T-helper 1 cell (primary cell): ENCODE results near the gene LIF.

ENCODE experiments used
- DNase-seq, 5 donors: peaks; one replicate each; pipeline ENCODE4 v3.0.0-alpha.2; 2012 to 2020

The LIF gene

DNA sequence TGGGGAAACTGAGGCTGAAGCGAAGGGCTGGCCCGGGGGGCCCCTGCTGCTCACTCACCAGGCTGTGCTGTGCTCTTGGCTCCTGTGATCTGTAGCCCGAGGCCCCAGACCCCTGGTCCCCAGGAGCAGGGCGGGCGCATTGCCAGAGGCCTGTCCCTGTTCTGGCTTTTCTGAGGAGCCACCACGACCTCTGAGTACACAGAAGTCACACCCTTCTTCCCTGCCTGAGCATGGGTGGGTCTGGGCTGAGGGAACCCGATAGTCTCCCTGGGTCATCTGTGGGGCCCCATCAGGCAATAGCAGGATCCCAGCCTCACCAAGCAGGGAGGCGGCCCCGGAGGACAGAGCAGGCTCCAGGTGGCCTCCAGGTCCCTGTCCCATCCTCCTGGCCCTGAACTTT lies 37.6 kb upstream of the LIF start:
- no peak for DNase-seq

DNA sequence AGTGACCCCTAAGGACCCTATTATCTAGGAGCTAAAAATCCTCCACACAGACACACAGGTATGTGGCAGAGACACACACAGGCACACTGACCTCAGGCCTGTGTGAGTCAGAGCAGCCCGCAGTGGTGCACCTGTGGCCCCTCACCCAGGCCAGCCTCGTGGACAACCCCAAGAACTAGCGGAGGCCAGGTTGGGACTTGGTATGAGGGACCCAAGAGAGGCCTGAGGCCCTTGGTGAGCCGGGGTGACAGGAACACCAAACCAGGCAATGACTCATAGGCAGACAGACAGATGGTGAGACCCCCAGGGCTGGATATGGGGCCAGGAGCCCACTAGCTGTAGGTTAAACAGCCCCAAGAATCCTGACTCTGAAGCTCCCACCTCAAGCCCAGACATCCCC lies 36.8 kb upstream of the LIF start:
- DNase-seq, result no peak

DNA sequence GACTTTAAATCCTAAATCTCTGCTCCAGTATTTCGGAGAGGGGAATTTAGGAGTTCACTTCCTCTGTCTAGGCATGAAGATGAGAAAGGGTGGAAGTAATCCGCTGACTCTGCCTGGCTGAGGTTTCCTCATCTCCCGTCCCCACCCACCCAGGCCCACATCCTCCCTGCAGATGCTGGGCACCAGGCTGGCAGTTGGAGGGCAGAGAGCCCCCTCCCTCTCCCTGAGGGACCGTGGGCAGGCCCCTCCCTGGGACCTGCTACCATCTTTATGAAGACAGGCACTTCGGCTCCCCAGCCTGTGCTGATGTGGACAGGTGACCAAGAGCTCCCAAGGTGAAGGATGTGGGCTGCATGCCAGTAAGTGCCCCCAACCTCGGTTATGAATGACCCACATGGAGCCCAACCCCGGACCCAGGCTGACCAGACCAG lies 36.1 kb upstream of the LIF start:
- peak in 1 of 5 donors; percentile 61 for DNase-seq

DNA sequence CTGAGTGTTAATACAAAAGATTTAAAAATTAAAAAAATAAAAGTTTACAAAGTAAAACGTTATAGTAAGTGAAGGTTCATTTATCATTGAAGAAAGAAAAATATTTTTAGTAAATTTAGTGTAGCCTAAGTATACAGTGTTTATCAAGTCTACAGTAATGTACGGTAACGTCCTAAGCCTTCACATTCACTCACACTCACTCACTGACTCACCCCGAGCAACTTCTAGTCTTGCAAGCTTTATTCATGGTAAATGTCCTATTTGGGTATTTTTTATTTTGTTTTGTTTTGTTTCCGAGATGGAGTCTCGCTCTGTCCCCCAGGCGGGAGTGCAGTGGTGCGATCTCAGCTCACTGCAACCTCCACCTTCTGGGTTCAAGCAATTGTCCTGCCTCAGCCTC lies 33.9 kb upstream of the LIF start:
- DNase-seq, result no peak

DNA sequence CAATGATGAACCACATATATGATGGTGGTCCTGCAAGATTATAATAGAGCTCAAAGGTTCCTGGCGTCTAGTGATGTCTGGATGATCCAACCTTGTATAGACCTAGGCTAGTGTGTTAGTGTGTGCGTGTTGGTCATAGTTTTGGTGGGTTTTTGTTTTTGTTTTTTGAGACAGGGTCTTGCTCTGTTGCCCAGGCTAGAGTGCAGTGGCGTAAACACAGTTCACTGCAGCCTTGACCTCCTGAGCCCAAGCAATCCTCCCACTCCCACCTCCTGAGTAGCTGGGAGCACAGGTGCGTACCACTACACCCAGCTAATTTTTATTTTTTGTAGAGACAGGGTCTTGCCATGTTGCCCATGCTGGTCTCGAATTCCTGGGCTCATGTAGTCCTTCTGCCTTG lies 33.4 kb upstream of the LIF start:
- no peak for DNase-seq

DNA sequence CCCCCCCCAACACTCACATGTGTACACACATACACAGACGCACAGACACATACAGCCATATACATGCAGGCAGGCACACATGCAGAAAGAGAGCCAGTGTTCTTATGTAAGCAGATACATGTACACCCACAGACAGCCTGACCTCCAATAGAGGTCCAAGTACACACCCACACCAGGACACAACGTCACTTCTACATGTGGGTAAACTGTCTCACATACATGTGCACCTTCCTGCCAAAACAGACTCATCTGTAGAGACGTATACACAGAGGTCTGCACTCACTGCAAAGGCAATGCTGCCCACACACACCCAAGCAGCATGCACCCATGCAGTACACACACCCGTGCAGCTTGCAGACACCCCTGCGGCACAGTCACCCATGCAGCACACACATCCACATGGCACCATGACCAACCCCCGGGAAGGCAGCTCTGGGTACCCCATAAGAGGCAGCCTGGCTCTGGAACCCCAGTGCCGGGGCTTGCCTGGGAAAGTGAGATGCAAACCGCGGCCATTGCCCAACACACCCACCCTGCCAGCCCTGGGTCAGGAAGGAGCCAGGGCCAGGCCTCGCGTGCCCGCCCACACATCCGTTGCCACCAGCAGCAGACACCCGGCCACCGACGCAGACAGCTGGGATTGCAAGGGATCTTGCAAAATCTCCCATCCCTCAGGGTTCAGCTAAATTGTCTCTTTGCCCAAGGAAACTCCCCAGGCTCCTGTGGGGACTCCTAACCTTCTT lies 32.7 kb upstream of the LIF start:
- DNase-seq, result no peak

DNA sequence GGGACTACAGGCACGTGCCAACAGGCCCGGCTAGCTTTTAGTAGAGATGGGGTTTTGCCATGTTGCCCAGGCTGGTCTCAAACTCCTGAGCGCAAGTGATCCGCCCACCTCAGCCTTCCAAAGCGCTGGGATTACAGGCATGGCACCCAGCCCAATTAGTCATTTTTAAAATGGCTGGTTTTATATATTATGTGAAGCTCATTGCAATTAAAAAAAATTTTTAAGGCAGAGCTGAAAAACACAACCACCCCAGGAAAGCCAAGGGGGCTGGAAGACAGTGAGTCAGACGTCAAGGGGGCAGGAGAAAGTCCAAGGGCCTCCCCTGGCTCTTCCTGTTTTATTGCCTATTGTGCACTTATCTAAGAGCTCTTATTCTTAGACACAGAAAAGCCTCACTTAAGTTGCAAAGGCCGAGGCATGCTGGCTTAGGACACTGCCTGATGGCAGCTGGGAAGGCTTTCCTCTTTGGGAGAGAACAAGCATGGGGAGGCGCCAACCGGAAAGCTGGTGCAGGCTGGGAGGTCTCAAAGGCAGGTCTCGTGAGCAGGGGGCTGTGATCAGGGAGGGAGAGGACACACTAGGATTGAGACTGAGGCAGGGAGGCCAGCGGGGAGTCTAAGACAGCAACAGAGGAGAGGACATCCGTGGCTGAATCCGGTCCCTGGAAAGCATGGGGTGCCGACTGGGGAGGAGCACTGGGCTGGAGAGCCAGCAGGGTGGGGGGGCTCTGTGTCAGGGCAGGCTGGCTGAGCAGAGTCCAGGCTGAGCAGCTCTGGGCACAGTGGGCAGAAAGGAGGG lies 31.2 kb upstream of the LIF start:
- DNase-seq, result no peak

DNA sequence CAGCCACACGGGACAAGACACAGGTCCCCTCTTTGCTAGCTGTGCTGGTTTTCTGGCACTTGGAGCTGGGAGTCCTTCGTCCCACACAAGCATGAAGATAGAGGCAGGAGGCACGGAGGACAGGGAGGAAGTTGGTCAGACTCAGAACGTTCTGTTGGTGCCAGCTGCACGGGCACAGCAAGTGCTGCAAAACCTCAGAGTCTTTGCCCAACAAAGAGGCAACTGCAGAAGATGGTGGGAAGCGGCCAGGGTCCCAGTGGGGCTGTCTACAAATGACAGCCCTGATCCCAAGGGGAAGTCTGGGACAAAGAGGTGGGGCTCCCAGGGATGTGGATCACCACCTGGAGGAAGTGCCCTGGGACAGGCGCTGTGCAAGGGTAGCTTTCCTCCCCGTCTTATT lies 29.5 kb upstream of the LIF start:
- peak in 1 of 5 donors; percentile 39 for DNase-seq

DNA sequence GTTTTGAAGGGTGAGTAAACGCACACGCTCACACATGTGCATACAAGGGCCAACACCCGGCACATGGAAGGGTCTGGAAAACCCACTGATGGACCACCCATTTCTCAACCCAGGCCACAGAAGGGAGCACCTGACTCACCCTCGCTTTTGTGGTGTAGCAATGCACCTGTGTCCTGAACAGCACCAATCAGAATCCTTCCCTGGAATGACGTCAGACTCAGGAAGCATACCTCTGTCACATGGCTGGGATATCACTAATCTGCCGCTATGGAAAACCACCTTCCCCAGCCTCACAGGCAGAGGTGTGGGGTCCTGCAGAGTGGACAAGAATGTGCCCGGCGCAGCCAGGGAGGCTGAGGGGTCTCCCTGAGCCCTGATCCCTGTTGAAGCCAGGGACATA lies 29.1 kb upstream of the LIF start:
- peak in 1 of 5 donors; percentile 32 for DNase-seq

DNA sequence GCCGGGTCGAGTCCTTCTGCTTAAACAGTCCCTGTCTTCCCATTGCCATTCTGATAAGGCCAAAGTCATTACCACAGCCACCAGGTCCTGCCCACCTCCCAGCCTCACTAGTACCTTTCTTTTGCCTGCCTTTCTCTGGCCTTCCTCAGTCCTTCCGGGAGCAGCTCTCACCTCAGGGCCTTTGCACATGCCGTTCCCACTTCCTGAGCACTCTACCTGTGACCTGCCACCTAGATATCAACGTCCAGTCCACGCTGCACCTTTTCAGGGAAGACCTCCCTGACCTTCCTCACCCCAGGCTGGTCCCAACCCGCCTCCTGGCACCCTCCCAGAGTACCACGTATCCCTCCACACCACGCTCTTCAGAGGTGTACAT lies 27.9 kb upstream of the LIF start:
- no peak for DNase-seq

DNA sequence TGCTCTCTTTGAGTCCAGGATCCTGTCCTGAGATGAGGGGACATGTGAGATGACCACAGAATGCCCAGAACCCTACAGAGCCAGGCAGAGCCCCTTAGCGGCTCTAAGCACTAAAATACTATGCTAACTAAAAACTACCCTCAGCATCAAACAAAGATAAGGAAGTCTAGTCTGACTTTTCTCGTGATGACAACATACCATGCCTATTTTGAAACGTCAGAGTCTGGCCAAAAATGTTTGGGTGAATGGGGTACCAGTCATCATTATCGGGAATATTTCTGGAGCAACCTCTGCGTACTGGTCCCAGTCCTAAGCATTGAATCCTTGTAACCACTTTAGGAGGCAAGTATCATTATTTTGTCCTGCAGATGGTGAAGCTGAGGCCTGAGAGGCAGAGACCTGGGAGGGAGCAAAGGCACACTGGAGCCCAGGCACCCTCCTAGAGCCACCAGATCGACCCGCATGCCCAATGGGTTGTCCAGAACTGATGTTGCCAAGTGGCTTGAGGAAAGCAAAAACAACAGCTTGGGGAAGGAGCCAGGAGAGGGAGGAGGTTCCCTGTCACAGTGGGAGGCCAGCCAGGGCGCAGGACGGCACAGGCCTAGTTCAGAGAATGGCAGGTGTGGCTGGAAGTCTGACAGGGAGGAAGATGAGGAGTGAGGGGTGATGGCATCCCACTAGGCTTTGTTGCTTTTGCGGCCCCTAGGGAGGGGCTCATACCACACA lies 27.3 kb upstream of the LIF start:
- DNase-seq, result no peak

DNA sequence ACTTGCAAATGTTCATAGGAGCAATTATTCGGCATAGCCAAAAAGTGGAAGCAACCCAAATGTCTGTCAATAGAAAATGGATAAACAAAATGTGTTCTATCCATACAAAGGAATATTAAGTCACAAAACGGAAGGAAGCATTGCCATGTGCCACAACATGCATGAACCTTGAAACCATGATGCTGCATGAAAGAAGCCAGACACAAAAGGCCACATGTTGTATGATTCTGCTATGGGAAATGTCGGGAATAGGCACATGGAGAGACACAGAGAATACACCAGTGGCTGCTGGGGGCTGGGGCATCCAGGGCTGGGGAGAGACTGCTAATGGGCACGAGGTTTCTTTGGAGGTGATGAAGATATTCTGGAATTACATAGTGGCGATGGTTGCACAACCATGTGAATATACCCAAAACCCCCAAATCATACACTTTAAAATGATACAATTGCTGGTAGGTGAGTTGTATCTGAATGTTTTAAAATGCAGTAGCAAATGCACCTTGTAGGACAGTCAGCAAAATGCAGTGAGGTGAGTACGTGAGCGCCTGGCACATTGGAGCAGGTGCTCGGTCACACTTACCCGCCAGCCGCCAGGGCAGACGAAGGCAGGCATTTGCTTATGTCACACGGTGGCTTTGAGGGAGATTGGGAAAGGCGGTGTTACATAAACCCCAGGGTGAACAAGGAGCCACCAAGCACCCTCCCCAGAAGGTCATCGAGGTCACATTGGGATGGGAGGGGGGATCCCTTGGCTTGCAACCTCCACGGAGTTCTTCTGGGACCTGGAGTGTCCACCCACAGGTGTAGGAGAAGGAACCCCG lies 26.4 kb upstream of the LIF start:
- no peak for DNase-seq

DNA sequence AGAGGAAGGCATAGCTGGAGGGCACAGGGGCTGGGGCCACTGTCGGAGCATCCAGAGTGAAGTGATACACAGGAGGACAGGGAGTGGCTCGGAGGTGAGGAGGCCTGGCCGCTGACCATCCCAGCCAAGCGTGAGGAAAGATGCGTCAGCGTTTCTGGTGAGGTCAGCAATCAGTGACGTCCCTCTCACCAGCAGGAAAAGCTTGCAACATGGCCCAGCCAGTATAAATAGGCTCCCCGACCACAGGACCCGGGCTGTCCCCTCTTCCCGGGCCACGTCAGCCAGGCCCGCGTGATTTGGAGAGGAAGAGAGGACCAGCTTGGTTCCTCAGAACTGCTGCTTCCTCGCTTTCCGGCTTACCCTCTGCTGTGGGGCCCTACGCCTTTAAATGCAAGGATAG lies 24.3 kb upstream of the LIF start:
- DNase-seq, result no peak

DNA sequence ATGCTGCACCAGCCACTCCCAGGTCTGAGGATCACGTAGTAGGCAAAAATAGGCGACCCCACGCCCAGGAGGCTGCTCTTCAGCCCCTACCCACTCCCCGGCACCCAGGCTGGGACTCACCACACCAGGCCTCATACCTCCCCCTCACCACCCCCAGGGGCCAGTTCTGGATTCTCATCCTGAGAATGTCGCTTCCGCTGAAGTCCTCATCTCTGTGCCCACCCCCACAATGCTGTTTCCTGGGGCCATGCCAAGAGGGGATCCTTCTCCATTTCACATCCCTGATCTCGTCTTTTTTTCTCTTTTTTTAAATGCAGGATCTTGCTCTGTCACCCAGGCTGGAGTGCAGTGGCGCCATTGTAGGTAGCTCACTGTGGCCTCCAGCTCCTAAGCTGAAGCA lies 21.8 kb upstream of the LIF start:
- DNase-seq, result no peak

DNA sequence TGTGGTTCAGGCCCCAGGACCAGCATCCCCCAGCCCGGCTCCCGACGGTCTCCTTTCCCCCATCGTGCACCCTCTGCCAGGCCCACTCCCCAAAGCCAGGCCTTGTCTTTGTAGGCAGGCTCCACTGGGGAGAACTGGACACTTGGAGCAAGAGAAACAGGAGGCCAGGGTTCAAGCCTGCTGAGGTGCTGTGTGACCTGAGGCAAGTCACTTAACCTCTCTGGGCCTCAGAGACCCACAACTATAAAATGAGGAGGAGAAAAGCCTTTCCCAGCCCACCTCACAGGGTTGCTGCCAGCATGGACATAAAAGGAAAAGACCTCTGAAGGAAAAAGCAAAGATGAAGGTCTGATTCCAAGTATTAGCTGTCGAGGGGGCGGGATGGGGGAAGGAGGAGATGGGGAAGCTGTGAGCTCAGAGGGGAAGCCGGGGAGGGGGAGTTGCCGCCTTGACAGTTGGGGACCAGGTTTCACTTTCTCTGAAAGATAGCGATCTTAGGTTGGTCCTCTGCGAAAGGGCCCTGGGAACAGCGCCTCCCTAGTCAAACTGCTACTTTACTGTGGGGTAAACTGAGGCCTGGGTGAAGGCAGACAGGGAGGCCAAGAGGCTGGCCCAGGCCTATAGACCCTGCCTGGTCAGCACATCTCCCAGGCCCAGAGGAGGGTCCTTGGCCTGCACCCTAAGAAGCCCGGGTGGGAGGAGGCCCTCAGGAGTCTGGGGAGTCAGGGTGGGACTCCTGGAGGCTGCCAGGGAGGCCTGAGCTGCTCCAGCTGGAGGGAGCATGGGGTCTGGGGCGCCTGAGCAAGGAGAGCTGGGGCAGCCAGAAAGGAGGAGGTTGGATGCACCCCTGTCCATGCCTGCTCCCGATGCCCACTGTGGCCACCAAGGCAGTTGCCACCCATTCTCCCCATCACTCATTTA lies 21.1 kb upstream of the LIF start:
- DNase-seq, result peak in 4 of 5 donors; percentile 48 to 90 (median 53)

DNA sequence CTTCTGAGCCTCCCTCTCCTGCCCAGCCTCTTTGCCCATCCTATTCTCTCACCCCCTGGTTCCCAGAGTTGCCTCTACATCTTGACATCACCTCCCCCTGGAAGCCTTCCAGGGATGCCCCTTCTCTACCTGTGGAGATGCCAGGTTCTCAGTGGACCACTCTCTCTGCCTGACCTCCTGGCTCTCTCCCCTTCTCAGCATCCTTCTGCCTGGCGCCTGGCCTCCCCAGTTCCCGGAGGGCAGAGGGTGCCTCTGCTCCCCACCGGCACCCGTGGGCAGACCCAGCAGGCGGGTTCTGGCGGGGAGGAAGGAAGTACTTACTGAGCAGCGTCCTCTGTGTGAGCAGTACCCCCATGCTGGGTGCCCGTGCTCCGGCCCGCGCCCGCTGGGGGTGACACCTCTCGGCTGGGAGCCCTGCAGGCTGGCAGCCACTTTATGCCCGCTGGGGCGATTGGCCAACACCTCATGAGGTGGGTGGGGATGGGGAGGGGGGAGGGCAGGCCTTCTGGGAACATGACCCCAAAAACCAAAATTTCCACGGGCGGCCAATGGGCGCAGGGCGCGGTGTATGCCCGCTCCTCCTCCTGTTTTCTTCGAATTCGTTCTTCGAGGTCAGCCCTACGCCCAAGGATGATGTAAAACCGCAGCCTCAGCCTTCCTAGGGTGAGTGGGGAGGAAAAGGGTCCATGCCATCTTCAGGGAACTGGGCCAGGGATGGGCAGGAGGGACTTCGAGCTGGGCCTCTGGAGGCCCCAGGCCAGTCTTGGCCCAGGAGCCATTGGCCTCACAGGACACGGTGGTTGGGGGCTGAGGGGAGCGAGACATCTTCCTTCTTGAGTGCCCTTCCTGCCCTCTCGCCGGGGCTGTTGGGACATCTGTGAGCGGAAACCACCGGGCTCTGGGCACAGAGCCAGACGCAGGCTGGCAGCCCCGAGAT lies 20.2 kb upstream of the LIF start, which contains the start of gene OSM:
TSS of gene OSM (minus strand) at position 407 of the 937 bp plus-strand sequence. CDS start at position 355, 52 bp downstream.
- DNase-seq, result peak; percentile 49 to 97 (median 61)

DNA sequence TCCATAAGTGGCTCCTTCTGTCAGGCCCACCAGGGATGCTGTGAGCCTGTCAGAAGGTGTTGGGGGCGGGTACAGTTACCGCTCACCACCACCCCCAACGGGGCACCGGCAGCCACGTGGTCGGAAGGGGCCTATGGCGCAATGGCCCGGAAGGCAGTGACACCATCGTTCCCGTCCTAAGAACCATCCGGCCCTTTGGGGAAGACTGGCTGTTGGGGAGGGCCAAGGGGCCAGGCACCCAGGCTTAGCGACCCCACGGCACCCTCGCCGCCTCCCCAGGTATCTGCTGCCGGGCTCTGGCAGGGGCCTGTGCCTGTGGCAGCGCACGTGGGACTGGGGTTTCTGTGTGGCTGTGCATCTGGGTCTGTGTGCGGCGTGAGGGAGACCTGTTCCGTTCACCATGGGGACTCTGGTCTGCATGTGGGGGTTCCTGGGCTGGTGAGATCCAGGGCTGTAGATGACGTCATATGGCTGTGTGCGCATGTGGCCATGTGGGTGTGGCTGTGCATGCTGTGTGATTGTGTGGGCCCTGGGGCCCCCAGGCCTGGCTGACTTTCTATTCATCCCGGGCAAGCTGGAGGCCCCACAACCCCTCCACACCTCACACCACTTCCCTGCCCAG lies 19.4 kb upstream of the LIF start:
- DNase-seq, result peak; percentile 52 to 91 (median 75)

DNA sequence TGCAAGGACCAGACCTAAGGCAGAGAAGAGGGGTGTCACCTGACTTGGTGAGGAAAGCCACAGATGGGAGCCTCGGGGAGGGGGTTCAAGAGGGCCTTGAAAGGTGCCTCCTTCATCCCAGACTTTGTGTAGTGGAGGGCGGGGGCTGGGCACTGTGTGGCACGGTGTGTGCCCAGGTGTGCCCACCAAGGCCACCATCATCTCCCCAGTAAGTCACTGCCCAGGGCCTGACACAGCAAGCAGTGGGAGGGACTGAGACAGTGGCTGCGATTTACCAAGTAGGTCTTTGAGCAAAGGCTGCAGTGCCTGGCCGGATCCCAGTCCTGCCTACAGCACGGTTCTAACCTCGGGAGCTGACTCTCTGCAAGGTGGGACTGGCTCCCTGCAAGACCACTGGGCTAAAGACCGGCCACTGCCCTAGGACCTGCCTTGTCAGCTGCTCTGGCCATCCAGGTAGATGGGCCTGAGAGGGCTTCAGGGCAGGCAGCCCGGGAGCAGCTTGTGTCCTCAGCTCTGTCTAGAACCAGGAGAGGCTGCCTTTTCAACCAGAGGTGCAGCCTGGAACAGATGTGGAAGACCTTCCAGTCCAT lies 18.7 kb upstream of the LIF start:
- peak in 1 of 5 donors; percentile 29 for DNase-seq

DNA sequence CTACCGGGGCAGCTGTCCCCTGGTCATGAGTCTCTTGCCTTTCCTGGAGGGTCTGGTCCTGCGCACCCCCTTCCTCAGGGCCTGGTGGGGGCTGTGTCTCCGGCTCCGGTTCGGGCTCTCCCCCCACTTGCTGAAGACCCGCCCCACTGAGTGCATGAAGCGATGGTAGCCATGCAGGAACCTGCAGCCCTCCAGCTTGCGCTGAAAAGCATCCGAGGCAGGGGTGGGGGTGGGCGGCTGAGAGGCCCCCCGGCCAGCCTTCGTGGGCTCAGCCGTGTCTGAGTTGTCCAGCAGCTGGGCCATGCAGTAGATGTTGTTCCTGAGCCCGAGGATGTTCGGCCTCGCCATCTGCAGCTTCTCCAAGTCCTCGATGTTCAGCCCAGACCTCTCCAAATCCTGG lies 17.3 kb upstream of the LIF start:
- no peak for DNase-seq
